SK-N-SH treated with all-trans-retinoic acid at 6 μM for 48 hours (cell line): ENCODE results near the gene MYO16.

Experiments used
- ATAC-seq: fragments of 200-7000 bp; cut with Tn5 transposase; 3 replicates; pipeline ENCODE4 v1.9.1; 2020; ENCODE audit warnings: mild to moderate bottlenecking, moderate library complexity
- ARNTL ChIP-seq: fragments of 450-650 bp; formaldehyde crosslinking; IDR thresholded peaks from 2 replicates; pipeline ENCODE4 v1.5.0; 2020; ENCODE audit warnings: low read depth, mild to moderate bottlenecking, moderate library complexity, borderline replicate concordance
- BACH2 ChIP-seq: fragments of 250-450 bp; sonication (Bioruptor Pico); IDR thresholded peaks from 2 replicates; pipeline ENCODE4 v1.9.0; 2021; ENCODE audit warnings: mild to moderate bottlenecking, borderline replicate concordance
- CREB5 ChIP-seq: fragments of 250-450 bp; sonication (Bioruptor Pico); IDR thresholded peaks from 2 replicates; pipeline ENCODE4 v1.5.1; 2020; ENCODE audit warnings: low read depth, mild to moderate bottlenecking, moderate library complexity
- CSDC2 ChIP-seq: fragments of 250-450 bp; sonication (Bioruptor Pico); IDR thresholded peaks from 2 replicates; pipeline ENCODE4 v1.5.0; 2020; ENCODE audit warnings: mild to moderate bottlenecking, moderate library complexity
- CSRNP3 ChIP-seq: fragments of 250-450 bp; sonication (Bioruptor Pico); IDR thresholded peaks from 2 replicates; pipeline ENCODE4 v1.5.1; 2021; ENCODE audit warnings: mild to moderate bottlenecking, moderate library complexity
- ESRRG ChIP-seq: fragments of 250-450 bp; sonication (Bioruptor Pico); IDR thresholded peaks from 2 replicates; pipeline ENCODE4 v1.6.1; 2021; ENCODE audit warnings: mild to moderate bottlenecking
- ISL1 ChIP-seq: fragments of 250-450 bp; sonication (Bioruptor Pico); IDR thresholded peaks from 2 replicates; pipeline ENCODE4 v2.1.2; 2022; ENCODE audit warnings: mild to moderate bottlenecking, moderate library complexity
- OSR1 ChIP-seq: fragments of 250-450 bp; sonication (Bioruptor Pico); IDR thresholded peaks from 2 replicates; pipeline ENCODE4 v1.8.0; 2022; ENCODE audit warnings: moderate library complexity, mild to moderate bottlenecking, inconsistent platforms
- PATZ1 ChIP-seq: fragments of 250-450 bp; sonication (Bioruptor Pico); IDR thresholded peaks from 2 replicates; pipeline ENCODE4 v1.8.0; 2020; ENCODE audit warnings: mild to moderate bottlenecking, moderate library complexity, borderline replicate concordance
- POU6F1 ChIP-seq: fragments of 250-450 bp; sonication (Bioruptor Pico); IDR thresholded peaks from 2 replicates; pipeline ENCODE4 v1.8.0; 2021; ENCODE audit warnings: low read depth, mild to moderate bottlenecking, moderate library complexity, borderline replicate concordance
- PPARA ChIP-seq: fragments of 250-450 bp; sonication (Bioruptor Pico); IDR thresholded peaks from 2 replicates; pipeline ENCODE4 v1.5.0; 2020; ENCODE audit warnings: mild to moderate bottlenecking, borderline replicate concordance
- RARB ChIP-seq: fragments of 250-450 bp; sonication (Bioruptor Pico); IDR thresholded peaks from 2 replicates; pipeline ENCODE4 v1.8.0; 2021; ENCODE audit warnings: mild to moderate bottlenecking, moderate library complexity
- SNAI2 ChIP-seq: fragments of 250-450 bp; sonication (Bioruptor Pico); IDR thresholded peaks from 2 replicates; pipeline ENCODE4 v1.5.0; 2020; ENCODE audit warnings: mild to moderate bottlenecking, moderate library complexity
- TOX ChIP-seq: fragments of 250-450 bp; sonication (Bioruptor Pico); IDR thresholded peaks from 2 replicates; pipeline ENCODE4 v1.8.0; 2021; ENCODE audit warnings: mild to moderate bottlenecking, moderate library complexity, borderline replicate concordance
- ZC3H10 ChIP-seq: fragments of 250-450 bp; sonication (Bioruptor Pico); IDR thresholded peaks from 2 replicates; pipeline ENCODE4 v1.5.1; 2021; ENCODE audit warnings: mild to moderate bottlenecking, moderate library complexity
- ZFP3 ChIP-seq: fragments of 250-450 bp; sonication (Bioruptor Pico); IDR thresholded peaks from 2 replicates; pipeline ENCODE4 v1.5.0; 2020; ENCODE audit warnings: mild to moderate bottlenecking, moderate library complexity
- ZFP30 ChIP-seq: fragments of 450-650 bp; formaldehyde crosslinking; IDR thresholded peaks from 2 replicates; pipeline ENCODE4 v1.5.0; 2022; ENCODE audit warnings: mild to moderate bottlenecking, moderate library complexity
- ZNF565 ChIP-seq: fragments of 450-650 bp; formaldehyde crosslinking; conservative IDR thresholded peaks from 2 replicates; pipeline ENCODE4 v1.5.0; 2020; ENCODE audit warnings: low read depth, mild to moderate bottlenecking, moderate library complexity
- ZNF70 ChIP-seq: fragments of 450-650 bp; formaldehyde crosslinking; IDR thresholded peaks from 2 replicates; pipeline ENCODE4 v1.5.0; 2020; ENCODE audit warnings: mild to moderate bottlenecking, moderate library complexity
- ZNF8 ChIP-seq: fragments of 450-650 bp; formaldehyde crosslinking; IDR thresholded peaks from 2 replicates; pipeline ENCODE4 v1.5.0; 2020; ENCODE audit warnings: mild to moderate bottlenecking, moderate library complexity

The MYO16 gene

GRCh38 chr13:109220631-109221030 lies 591.2 kb downstream of the MYO16 start:
- no peak for ATAC-seq
- TF ChIP-seq OSR1 (CRISPR knock-in tag) (no peak), RARB (no peak), SNAI2 (CRISPR knock-in tag) (no peak), ESRRG (no peak), ZC3H10 (no peak), PATZ1 (CRISPR knock-in tag) (no peak)
- TF ChIP-seq, all 23 proteins: peak for 0

- no peak for ATAC-seq
- TF ChIP-seq ZFP3 (no peak), CSRNP3 (no peak), TOX (no peak), BACH2 (CRISPR knock-in tag) (no peak), ZNF565 (CRISPR knock-in tag) (no peak), ZC3H10 (no peak), ZNF70 (CRISPR knock-in tag) (no peak), ZNF8 (CRISPR knock-in tag) (no peak), SNAI2 (CRISPR knock-in tag) (no peak), ISL1 (no peak)
These were observed 594.6 kb downstream of the MYO16 start for GRCh38 chr13:109224033-109224432.

- ATAC-seq, result no peak
- TF ChIP-seq ARNTL (CRISPR knock-in tag) (no peak), ZNF70 (CRISPR knock-in tag) (no peak)
These were observed 597.2 kb downstream of the MYO16 start for GRCh38 chr13:109226631-109227030.

GRCh38 chr13:109227344-109227940 lies 598.0 kb downstream of the MYO16 start:
- no peak for TF ChIP-seq RARB
- TF ChIP-seq ESRRG, result no peak
- TF ChIP-seq ZFP30 (CRISPR knock-in tag), result no peak
- TF ChIP-seq TOX, result no peak
- no peak for ATAC-seq

- TF ChIP-seq POU6F1 (CRISPR knock-in tag), result no peak
- TF ChIP-seq ZC3H10, result no peak
- no peak for TF ChIP-seq SNAI2 (CRISPR knock-in tag)
These were observed 598.8 kb downstream of the MYO16 start for GRCh38 chr13:109228211-109228610.

GRCh38 chr13:109231888-109232287 lies 602.5 kb downstream of the MYO16 start:
- no peak for ATAC-seq
- TF ChIP-seq CSDC2 (CRISPR knock-in tag) (no peak), PPARA (CRISPR knock-in tag) (no peak), BACH2 (CRISPR knock-in tag) (no peak), PATZ1 (CRISPR knock-in tag) (no peak), ZC3H10 (no peak), TOX (no peak), ISL1 (no peak), CREB5 (CRISPR knock-in tag) (no peak), POU6F1 (CRISPR knock-in tag) (no peak), RARB (no peak)

More at GRCh38 chr13:109228211-109228610, 598.8 kb downstream of the MYO16 start:
- no peak for ATAC-seq
